CD4-positive, alpha-beta T cell treated with Interleukin-17A for 1 hour (primary cell): ENCODE measurements around the gene TAGAP.
A peak's percentile ranks its signal among the peaks of the same experiment; 100 is the strongest.
"Not testable (repeated sequence)": the region's sequence is repeated elsewhere in the genome, so short reads cannot be mapped to it uniquely, and the experiment has no call there.

Source experiments
- DNase-seq: peaks from one replicate; pipeline ENCODE4 v3.0.0-alpha.2; 2020

TAGAP gene

GRCh38 chr6:159043251-159043650 lies 1.5 kb downstream of the TAGAP start:
- DNase-seq, result peak; percentile 81

GRCh38 chr6:159042826-159043181 lies 2.0 kb downstream of the TAGAP start:
- no peak for DNase-seq

GRCh38 chr6:159042003-159042825 lies 2.6 kb downstream of the TAGAP start:
- DNase-seq, result peak; percentile 94

GRCh38 chr6:159041181-159041580 lies 3.6 kb downstream of the TAGAP start:
- DNase-seq, result peak; percentile 37

- DNase-seq, result no peak
These were observed 4.9 kb downstream of the TAGAP start for GRCh38 chr6:159039885-159040258.

GRCh38 chr6:159038914-159039884 lies 5.6 kb downstream of the TAGAP start:
- DNase-seq, result peak; percentile 75

- DNase-seq, result not testable (repeated sequence)
These were observed 6.5 kb downstream of the TAGAP start for GRCh38 chr6:159038318-159038717.

- DNase-seq, result no peak
These were observed 7.0 kb downstream of the TAGAP start for GRCh38 chr6:159037756-159038290.

- peak; percentile 47 for DNase-seq
These were observed 8.1 kb downstream of the TAGAP start for GRCh38 chr6:159036673-159037072.

GRCh38 chr6:159035891-159036290 lies 8.9 kb downstream of the TAGAP start:
- DNase-seq, result peak; percentile 22

- no peak for DNase-seq
These were observed 11.4 kb downstream of the TAGAP start for GRCh38 chr6:159033160-159034049.

- DNase-seq, result no peak
These were observed 12.9 kb downstream of the TAGAP start for GRCh38 chr6:159031846-159032245.

- no peak for DNase-seq
These were observed 14.6 kb downstream of the TAGAP start for GRCh38 chr6:159030168-159030567.

GRCh38 chr6:159025224-159025623 lies 19.6 kb downstream of the TAGAP start:
- DNase-seq, result not testable (repeated sequence)

- DNase-seq, result peak; percentile 9
These were observed 20.9 kb downstream of the TAGAP start for GRCh38 chr6:159023893-159024292.

- no peak for DNase-seq
These were observed 24.8 kb downstream of the TAGAP start for GRCh38 chr6:159020011-159020410.

GRCh38 chr6:159017757-159018559 lies 26.8 kb downstream of the TAGAP start:
- DNase-seq, result no peak

- no peak for DNase-seq
These were observed 30.4 kb downstream of the TAGAP start for GRCh38 chr6:159014406-159014805.

GRCh38 chr6:159013229-159013628 lies 31.6 kb downstream of the TAGAP start:
- no peak for DNase-seq

- DNase-seq, result no peak
These were observed 32.6 kb downstream of the TAGAP start for GRCh38 chr6:159012201-159012600.

GRCh38 chr6:159010037-159010612 lies 34.7 kb downstream of the TAGAP start:
- DNase-seq, result not testable (repeated sequence)
